Hindlimb muscle (tissue), 1 donor: ENCODE data around the gene MED14. TPM values are rescaled to one million over a fixed set of nuclear protein-coding genes. Genes with fewer than 3 reads are reported as not detected.

ENCODE experiments used
- DNase-seq: peaks from one replicate; pipeline ENCODE4 v3.0.0-alpha.2; 2013
- polyA plus RNA-seq: library from polyadenylated mRNA; unstranded; fragments of 120-200 nt; gene quantifications from one replicate; pipeline ENCODE4 v1.2.1, GENCODE V29; 2013; ENCODE audit not compliant: insufficient read length

Gene MED14
- polyA plus RNA-seq, 1 donor: 35.3 TPM

DNA sequence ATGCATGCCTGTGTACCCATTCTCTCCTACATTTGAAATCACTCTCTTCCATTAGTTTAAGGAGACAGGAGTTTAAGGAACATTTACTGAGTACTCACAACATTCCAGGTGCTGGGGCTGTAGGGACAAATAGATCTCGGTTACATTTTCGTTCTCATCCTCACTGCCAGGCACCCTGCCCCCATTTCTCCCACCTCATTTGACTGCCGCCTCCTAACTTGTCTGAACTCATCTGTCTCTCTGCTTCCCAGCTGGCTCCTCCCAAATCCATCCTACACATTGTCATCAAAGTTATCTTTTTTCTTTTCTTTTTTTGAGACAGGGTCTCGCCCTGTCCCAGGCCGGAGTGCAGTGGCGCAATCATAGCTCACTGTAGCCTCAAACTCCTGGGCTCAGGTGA lies 131.9 kb downstream of the MED14 start:
- no peak for DNase-seq

Other genes with a start within 250 kb of the MED14 start
- gene ATP6AP2, start 154.6 kb downstream of the MED14 start, polyA plus RNA-seq: 63.5 TPM
- not detected for gene MPC1L, start 112.1 kb downstream of the MED14 start, polyA plus RNA-seq
- gene CXorf38, start 88.0 kb downstream of the MED14 start, polyA plus RNA-seq: 7.2 TPM